Esophagus squamous epithelium (tissue), 5 donors: Measurements from ENCODE around the gene PAM. TPM values are rescaled to one million over a fixed set of nuclear protein-coding genes. Genes with fewer than 3 reads are reported as not detected.

Experiments used
- DNase-seq: peaks from one replicate; lab custom pipeline; 2025; lab: John Stamatoyannopoulos, UW
- H3K27ac ChIP-seq, 4 donors: fragments of 200-600 bp; sonication (generic); one replicate each; pipeline ENCODE4 v1.5.1; 2016 to 2019; ENCODE audit warnings: mild to moderate bottlenecking in 1 of 4
- H3K27me3 ChIP-seq, 4 donors: fragments of 200-600 bp; sonication (generic); 1 replicate in 3 of 4; 2 replicates in 1 of 4; pipeline versions ENCODE4 v1.5.1 to v1.6.0; 2017 to 2021; ENCODE audit warnings: antibody characterized with exemption in 1 of 4
- H3K36me3 ChIP-seq, 3 donors: fragments of 200-600 bp; sonication (generic); one replicate each; pipeline ENCODE4 v1.5.1; 2016 to 2019
- H3K4me1 ChIP-seq, 3 donors: fragments of 200-600 bp; sonication (generic); one replicate each; pipeline ENCODE4 v1.5.1; 2017 to 2019
- H3K4me3 ChIP-seq, 4 donors: fragments of 200-600 bp; sonication (generic); 1 replicate in 3 of 4; 2 replicates in 1 of 4; pipeline ENCODE4 v1.5.1; 2016 to 2019; ENCODE audit warnings: mild to moderate bottlenecking in 2 of 4, moderate library complexity in 1 of 4
- H3K9me3 ChIP-seq, 3 donors: fragments of 200-600 bp; sonication (generic); one replicate each; pipeline ENCODE4 v1.5.1; 2016 to 2019
- POLR2A ChIP-seq, 4 donors: fragments of 450-650 bp; IDR thresholded peaks; one replicate each; pipeline ENCODE4 v1.6.1; 2017; ENCODE audit warnings: antibody characterized with exemption in 4 of 4, mild to moderate bottlenecking in 4 of 4, moderate library complexity in 3 of 4
- WGBS, 2 donors: methylation state at CpG; one replicate each; pipeline ENCODE4 v1.1.5; 2018; 5-methylcytosine and 5-hydroxymethylcytosine counted together
- intact Hi-C: fragments of 100-400 bp; cut with DNase I; formaldehyde crosslinking; loops from one replicate; pipeline ENCODE4 v1.15.0; 2022
- total RNA-seq, 4 donors: library from RNA; depleted of rRNA; stranded (reverse); fragments of >200 nt; gene quantifications; one replicate each; pipeline ENCODE4 v1.1.0, GENCODE V29; 2016
- TF ChIP-seq, protein P1 (sequence below), 6 experiments: fragments of 450-650 bp in 4 of 6; fragments of 200-600 bp in 2 of 6; sonication (generic) in 2 of 6; IDR thresholded peaks; one replicate each; pipeline ENCODE4 v1.5.1; 2016 to 2019; ENCODE audit warnings: antibody characterized with exemption in 6 of 6, mild to moderate bottlenecking in 4 of 6, moderate library complexity in 4 of 6
- donor health status: DM: yes; HTN: yes; CAD: no.

PAM gene
- 10 to 100 TPM; 33.0 to 88.5 (median 53.8) TPM for total RNA-seq

DNA sequence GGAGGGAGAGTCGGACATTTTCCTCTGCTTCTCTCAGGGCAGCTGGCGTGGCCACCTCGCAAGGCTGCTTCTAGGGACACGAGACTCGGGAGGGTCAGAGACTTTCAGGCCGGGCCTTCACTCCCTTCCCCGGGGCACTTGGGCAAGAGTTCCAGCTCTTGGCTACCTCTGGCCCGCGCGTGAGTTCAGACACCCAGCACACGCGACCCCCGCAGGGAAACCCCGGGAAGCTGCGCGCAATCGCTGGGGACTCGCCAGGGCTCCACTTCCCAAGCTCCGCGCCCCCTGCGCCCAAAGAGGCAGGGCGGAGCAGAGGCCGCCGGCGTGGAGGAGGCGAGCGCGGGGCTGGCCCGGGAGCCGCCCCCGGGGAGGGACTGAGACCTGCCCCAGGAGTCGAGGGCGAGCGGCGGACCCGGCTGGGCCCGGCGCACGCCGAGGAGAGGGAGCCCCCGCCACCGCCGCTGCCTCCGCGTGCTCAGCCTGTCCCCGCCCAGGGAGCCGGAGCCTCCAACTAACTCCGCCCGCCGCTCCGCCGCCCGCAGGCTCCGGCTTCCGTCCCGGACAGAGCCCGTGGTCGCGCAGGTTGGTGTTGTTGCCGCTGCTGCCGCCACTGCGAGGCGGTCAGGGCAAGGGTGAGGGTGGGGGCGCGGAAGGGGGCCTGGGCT, at the start of gene PAM:
TSS of gene PAM (plus strand) at position 539 of the 665 bp plus-strand sequence. CDS start 110,891 bp downstream, outside the sequence.
- TF ChIP-seq POLR2A (IDR thresholded peaks at IDR 0.05), result peak in 2 of 4 donors; percentile 44 to 73
- TF ChIP-seq, protein P1, sequence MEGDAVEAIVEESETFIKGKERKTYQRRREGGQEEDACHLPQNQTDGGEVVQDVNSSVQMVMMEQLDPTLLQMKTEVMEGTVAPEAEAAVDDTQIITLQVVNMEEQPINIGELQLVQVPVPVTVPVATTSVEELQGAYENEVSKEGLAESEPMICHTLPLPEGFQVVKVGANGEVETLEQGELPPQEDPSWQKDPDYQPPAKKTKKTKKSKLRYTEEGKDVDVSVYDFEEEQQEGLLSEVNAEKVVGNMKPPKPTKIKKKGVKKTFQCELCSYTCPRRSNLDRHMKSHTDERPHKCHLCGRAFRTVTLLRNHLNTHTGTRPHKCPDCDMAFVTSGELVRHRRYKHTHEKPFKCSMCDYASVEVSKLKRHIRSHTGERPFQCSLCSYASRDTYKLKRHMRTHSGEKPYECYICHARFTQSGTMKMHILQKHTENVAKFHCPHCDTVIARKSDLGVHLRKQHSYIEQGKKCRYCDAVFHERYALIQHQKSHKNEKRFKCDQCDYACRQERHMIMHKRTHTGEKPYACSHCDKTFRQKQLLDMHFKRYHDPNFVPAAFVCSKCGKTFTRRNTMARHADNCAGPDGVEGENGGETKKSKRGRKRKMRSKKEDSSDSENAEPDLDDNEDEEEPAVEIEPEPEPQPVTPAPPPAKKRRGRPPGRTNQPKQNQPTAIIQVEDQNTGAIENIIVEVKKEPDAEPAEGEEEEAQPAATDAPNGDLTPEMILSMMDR (IDR thresholded peaks at IDR 0.05), result no peak
- whole genome bisulfite sequencing, 2 donors, result 0% methylated on average over 1 of the region's 65 CpGs; no CpG with 5 or more reads in 1 of the 2 donors
- H3K4me3 ChIP-seq, result peak within 1 kb of the TSS; percentile 62 to 94 (median 81)
- intact Hi-C loops, result no loop called here
- no peaks in the 10 kb centered on the region for H3K36me3 ChIP-seq
- peak; percentile 20 for DNase-seq
- peaks cover 0 to 18% (median 0%) of the 10 kb centered on the region in 4 donors for H3K27me3 ChIP-seq
- peaks cover 9 to 40% (median 22%) of the 10 kb centered on the region in 3 donors for H3K4me1 ChIP-seq
- H3K27ac ChIP-seq, result peak within 1 kb of the TSS; percentile 70 to 85 (median 80)
- no peaks in the 10 kb centered on the region for H3K9me3 ChIP-seq

DNA sequence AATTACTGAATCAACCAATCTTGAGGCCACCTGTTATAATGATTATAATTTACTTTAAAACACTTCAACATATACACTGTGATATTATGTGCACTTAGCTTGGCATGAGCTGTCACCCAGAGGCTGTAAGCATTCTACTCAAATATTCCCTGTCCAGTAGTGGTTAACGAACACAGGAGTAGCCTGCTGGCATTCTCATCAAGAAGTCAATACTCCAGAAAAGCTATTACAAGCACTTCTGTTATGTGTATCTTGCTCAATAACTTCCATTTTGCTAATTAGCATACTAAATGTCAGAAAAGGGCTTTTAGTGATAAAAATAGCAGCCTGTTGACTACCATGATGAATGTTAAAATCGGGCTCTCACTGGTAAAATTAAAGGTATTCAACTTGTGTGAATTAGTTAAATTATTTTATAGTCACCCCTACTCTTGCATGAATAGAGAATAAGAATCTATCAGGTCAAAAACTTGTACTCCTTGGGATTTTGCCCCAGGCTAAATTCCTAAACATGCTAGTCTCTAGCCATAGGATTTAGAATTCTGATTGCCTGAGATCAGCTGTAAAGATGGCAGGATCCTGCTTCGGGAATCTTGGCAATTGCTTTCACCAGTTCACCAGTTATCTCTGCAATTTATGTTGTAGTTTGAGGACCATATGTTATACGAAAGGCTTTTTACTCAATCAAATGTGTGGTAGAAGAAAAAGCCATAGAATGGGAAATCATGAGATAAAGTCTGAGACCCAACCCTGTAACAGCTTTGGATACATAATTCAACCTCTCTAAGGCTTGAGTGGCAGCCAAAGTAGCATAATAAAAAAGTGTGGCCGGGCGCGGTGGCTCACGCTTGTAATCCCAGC, 43.4 kb upstream of the PAM start:
- Histone ChIP-seq H3K27ac (no peak overlapping the region), H3K36me3 (no peaks in the 10 kb centered on the region), H3K4me3 (no peak overlapping the region), H3K27me3 (no peaks in the 10 kb centered on the region), H3K4me1 (no peaks in the 10 kb centered on the region), H3K9me3 (no peaks in the 10 kb centered on the region)
- TF ChIP-seq, protein P1 (IDR thresholded peaks at IDR 0.05), result no peak
- TF ChIP-seq POLR2A (IDR thresholded peaks at IDR 0.05), result no peak
- no peak for DNase-seq
- WGBS, 2 donors, result 83 to 88% methylated on average over 8 of the region's 8 CpGs
- intact Hi-C loops, result no loop called here

DNA sequence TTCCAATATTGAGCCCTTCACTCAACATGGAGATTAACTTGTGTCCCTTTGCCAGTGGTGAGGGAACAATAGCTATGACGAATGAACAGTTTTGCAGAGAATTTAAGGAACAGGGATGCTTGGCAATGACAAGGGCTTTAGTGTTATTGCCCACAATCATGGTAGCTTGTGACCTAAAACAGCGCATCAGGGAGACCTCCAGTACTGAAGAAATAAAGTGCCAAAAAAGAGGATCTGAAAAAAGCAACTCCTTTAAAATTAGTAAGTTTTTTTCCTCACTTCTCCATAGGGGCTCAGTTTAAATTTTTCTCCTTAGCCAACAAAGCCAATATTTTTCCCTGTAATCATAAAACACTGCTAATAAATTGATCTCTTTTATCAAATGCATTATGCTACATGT, 41.8 kb upstream of the PAM start:
- DNase-seq, result no peak
- no peaks in the 10 kb centered on the region for H3K9me3 ChIP-seq
- H3K4me3 ChIP-seq, result no peak overlapping the region
- H3K36me3 ChIP-seq, result no peaks in the 10 kb centered on the region
- H3K27ac ChIP-seq, result no peak overlapping the region
- no peak for TF ChIP-seq POLR2A (IDR thresholded peaks at IDR 0.05)
- TF ChIP-seq, protein P1 (IDR thresholded peaks at IDR 0.05), result no peak
- H3K4me1 ChIP-seq, result no peaks in the 10 kb centered on the region
- no peaks in the 10 kb centered on the region for H3K27me3 ChIP-seq
- intact Hi-C loops, result no loop called here
- 79 to 90% methylated on average over 2 of the region's 2 CpGs for WGBS, 2 donors

DNA sequence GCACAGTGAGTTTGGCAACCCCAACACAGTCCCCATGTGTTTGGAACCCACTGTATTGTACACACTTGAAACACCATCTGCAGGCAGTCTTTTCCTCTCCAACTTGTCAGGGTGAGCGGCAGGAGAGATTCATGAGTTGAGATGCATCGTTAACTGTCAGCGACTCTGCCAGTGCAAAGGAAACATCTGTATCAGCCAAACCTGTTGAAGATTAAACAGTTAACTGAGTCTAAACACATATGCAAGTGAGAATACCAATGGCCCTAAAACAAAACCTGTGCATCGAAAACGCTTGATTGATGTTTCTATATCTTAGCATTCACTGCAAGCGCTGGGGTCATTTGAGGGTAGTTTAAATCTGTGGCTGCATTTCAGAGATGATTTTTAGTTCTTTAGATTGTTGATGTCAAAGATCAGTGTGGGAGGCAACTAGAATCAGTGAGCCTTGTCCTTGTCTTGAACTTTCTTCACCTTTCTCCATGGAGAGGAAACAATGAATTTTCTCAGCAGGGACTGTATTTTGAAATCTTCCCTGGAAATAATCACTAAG, 41.3 kb upstream of the PAM start:
- Histone ChIP-seq H3K27ac (no peak overlapping the region), H3K4me1 (no peaks in the 10 kb centered on the region), H3K36me3 (no peaks in the 10 kb centered on the region), H3K4me3 (no peak overlapping the region), H3K9me3 (no peaks in the 10 kb centered on the region), H3K27me3 (no peaks in the 10 kb centered on the region)
- WGBS, 2 donors, result 49 to 50% methylated on average over 6 of the region's 6 CpGs
- TF ChIP-seq POLR2A (IDR thresholded peaks at IDR 0.05), result no peak
- TF ChIP-seq, protein P1 (IDR thresholded peaks at IDR 0.05), result no peak
- no peak for DNase-seq
- intact Hi-C loops, result no loop called here
